Dendritic cell treated with granulocyte-macrophage colony-stimulating factor and Interleukin-4, amounts not matched to agents 40 ng/mL and 50 ng/mL, for 4 days (primary cell): Measurements from ENCODE around the gene IER3.
"Not testable (repeated sequence)": the region's sequence is repeated elsewhere in the genome, so short reads cannot be mapped to it uniquely, and the experiment has no call there.

Source experiments
- H3K27ac Mint-ChIP-seq: one replicate; pipeline ENCODE4 v1.8.0; 2022; ENCODE audit warnings: mild to moderate bottlenecking, mixed read lengths
- H3K27me3 Mint-ChIP-seq: one replicate; pipeline ENCODE4 v1.8.0; 2022; ENCODE audit warnings: mild to moderate bottlenecking, mixed read lengths
- H3K36me3 Mint-ChIP-seq: one replicate; pipeline ENCODE4 v1.8.0; 2022; ENCODE audit warnings: low read depth, mixed read lengths
- H3K4me1 Mint-ChIP-seq: one replicate; pipeline ENCODE4 v1.8.0; 2022; ENCODE audit warnings: low read depth, mixed read lengths
- H3K4me3 Mint-ChIP-seq: one replicate; pipeline ENCODE4 v1.8.0; 2022; ENCODE audit warnings: mild to moderate bottlenecking, moderate library complexity, mixed read lengths
- H3K9me3 Mint-ChIP-seq: one replicate; pipeline ENCODE4 v1.8.0; 2022; ENCODE audit warnings: mixed read lengths
- intact Hi-C: fragments of 100-400 bp; cut with micrococcal nuclease; formaldehyde crosslinking; loops from one replicate; pipeline ENCODE4 v1.15.0; 2022

IER3 gene

GRCh38 chr6:30727920-30728553, 16.3 kb downstream of the IER3 start:
- intact Hi-C loops = loop anchor here (5.0 to 10.0 kb wide), 2 partner anchors 149 to 243 kb away; partner anchors contain the start of gene HLA-E
- Mint-ChIP-seq H3K4me3 (no peak overlapping the region), H3K4me1 (peaks cover 43% of the 10 kb centered on the region), H3K9me3 (no peaks in the 10 kb centered on the region), H3K27me3 (no peaks in the 10 kb centered on the region), H3K36me3 (peaks cover 92% of the 10 kb centered on the region), H3K27ac (peak overlapping the region; percentile 51)

- H3K27ac Mint-ChIP-seq = no peak overlapping the region
- peaks cover 56% of the 10 kb centered on the region for H3K4me1 Mint-ChIP-seq
- H3K4me3 Mint-ChIP-seq = no peak overlapping the region
- no peaks in the 10 kb centered on the region for H3K9me3 Mint-ChIP-seq
- peaks cover 92% of the 10 kb centered on the region for H3K36me3 Mint-ChIP-seq
- intact Hi-C loops = loop anchor here (5.0 to 10.0 kb wide), 2 partner anchors 151 to 242 kb away; partner anchors contain the start of gene HLA-E
- no peaks in the 10 kb centered on the region for H3K27me3 Mint-ChIP-seq
Measured at GRCh38 chr6:30726506-30727413, 17.6 kb downstream of the IER3 start.

DNA sequence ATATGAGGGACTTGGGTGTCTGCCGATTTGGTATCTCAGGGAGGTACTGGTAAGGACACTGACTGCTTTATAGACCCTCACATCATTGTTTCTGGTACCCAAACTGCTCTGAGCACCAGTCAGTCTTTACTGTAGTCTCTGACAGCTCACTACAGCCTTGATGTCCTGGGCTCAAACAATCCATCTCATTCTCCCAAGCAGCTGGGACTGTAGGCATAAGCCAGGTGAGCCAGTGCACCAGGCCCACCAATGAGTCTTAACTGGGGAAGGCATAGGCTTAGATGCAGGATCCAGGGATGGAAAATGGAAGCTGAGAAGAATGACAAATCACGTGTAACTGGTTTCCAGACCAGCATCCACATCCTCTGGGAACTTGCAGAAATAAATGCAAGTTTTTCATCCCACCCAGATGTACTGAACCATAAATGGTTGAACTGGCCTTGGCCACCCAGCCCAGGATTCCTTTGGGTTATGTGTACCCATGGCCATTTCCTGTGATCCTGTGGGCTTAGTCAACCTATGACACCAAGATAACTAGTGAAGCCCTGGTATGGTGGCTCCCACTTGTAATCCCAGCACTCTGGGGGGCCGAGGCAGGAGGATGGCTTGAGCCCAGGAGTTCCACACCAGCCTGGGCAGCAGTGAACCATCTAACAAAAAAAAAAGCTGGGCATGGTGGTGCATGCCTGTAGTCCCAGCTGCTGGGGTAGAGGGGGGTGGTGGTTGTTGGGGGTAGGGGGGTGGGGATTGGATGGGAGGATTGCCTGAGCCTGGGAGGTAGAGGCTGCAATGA, 18.4 kb downstream of the IER3 start:
- Mint-ChIP-seq H3K27me3 (no peaks in the 10 kb centered on the region), H3K27ac (no peak overlapping the region), H3K9me3 (no peaks in the 10 kb centered on the region), H3K4me3 (no peak overlapping the region), H3K36me3 (peaks cover 94% of the 10 kb centered on the region), H3K4me1 (peaks cover 57% of the 10 kb centered on the region)
- intact Hi-C loops = loop anchor here (5.0 to 10.0 kb wide), 2 partner anchors 151 to 241 kb away; partner anchors contain the start of gene HLA-E

DNA sequence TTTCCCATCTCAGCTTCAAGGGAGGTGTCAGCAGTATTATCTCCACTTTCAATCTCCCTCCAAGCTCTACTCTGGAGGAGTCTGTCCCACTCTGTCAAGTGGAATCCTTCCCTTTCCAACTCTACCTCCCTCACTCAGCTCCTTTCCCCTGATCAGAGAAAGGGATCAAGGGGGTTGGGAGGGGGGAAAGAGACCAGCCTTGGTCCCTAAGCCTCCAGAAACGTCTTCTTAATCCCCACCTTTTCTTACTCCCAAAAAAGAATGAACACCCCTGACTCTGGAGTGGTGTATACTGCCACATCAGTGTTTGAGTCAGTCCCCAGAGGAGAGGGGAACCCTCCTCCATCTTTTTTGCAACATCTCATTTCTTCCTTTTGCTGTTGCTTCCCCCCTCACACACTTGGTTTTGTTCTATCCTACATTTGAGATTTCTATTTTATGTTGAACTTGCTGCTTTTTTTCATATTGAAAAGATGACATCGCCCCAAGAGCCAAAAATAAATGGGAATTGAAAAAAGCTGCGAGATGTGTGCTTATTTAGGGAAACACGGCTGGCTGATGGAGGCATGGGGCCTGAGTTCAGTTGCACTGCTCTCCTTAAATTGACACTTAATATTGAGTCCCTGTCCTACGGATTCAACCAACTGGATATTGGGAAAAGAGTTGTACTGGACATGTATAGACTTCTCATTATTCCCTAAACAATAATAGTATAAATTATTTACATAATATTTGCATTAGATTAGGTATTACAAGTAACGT, 19.3 kb downstream of the IER3 start:
- no peaks in the 10 kb centered on the region for H3K9me3 Mint-ChIP-seq
- peak overlapping the region; percentile 60 for H3K27ac Mint-ChIP-seq
- H3K4me3 Mint-ChIP-seq = no peak overlapping the region
- H3K4me1 Mint-ChIP-seq = peaks cover 49% of the 10 kb centered on the region
- intact Hi-C loops = loop anchor here (5.0 to 10.0 kb wide), 2 partner anchors 152 to 240 kb away; partner anchors contain the start of gene HLA-E
- no peaks in the 10 kb centered on the region for H3K27me3 Mint-ChIP-seq
- peaks cover 94% of the 10 kb centered on the region for H3K36me3 Mint-ChIP-seq

- intact Hi-C loops = loop anchor here (2.0 to 10.0 kb wide), 2 partner anchors 19 to 239 kb away; partner anchors contain the start of genes FLOT1 and HLA-E
- not testable (repeated sequence) for H3K9me3 Mint-ChIP-seq, H3K4me3 Mint-ChIP-seq, H3K27me3 Mint-ChIP-seq
- peak overlapping the region; percentile 11 for H3K27ac Mint-ChIP-seq
- H3K36me3 Mint-ChIP-seq = peaks cover 92% of the 10 kb centered on the region
- peaks cover 52% of the 10 kb centered on the region for H3K4me1 Mint-ChIP-seq
Measured at GRCh38 chr6:30723843-30724741, 20.3 kb downstream of the IER3 start.

DNA sequence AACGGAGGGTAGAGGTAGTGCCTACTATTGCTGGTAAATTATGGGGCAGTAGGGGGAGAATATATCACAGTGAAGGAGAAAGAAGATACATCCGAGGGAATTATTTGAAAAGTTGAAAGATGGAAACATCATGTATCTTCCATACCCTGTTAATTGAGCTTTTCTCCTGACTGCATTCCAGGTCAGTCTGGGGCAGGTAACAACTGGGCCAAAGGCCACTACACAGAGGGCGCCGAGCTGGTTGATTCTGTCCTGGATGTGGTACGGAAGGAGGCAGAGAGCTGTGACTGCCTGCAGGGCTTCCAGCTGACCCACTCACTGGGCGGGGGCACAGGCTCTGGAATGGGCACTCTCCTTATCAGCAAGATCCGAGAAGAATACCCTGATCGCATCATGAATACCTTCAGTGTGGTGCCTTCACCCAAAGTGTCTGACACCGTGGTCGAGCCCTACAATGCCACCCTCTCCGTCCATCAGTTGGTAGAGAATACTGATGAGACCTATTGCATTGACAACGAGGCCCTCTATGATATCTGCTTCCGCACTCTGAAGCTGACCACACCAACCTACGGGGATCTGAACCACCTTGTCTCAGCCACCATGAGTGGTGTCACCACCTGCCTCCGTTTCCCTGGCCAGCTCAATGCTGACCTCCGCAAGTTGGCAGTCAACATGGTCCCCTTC, 21.0 kb downstream of the IER3 start:
- H3K27me3 Mint-ChIP-seq, H3K4me3 Mint-ChIP-seq, H3K27ac Mint-ChIP-seq, H3K9me3 Mint-ChIP-seq: not testable (repeated sequence)
- Mint-ChIP-seq H3K4me1 (peaks cover 52% of the 10 kb centered on the region), H3K36me3 (peaks cover 84% of the 10 kb centered on the region)
- intact Hi-C loops = loop anchor here (2.0 to 10.0 kb wide), 2 partner anchors 20 to 238 kb away; partner anchors contain the start of genes FLOT1 and HLA-E

DNA sequence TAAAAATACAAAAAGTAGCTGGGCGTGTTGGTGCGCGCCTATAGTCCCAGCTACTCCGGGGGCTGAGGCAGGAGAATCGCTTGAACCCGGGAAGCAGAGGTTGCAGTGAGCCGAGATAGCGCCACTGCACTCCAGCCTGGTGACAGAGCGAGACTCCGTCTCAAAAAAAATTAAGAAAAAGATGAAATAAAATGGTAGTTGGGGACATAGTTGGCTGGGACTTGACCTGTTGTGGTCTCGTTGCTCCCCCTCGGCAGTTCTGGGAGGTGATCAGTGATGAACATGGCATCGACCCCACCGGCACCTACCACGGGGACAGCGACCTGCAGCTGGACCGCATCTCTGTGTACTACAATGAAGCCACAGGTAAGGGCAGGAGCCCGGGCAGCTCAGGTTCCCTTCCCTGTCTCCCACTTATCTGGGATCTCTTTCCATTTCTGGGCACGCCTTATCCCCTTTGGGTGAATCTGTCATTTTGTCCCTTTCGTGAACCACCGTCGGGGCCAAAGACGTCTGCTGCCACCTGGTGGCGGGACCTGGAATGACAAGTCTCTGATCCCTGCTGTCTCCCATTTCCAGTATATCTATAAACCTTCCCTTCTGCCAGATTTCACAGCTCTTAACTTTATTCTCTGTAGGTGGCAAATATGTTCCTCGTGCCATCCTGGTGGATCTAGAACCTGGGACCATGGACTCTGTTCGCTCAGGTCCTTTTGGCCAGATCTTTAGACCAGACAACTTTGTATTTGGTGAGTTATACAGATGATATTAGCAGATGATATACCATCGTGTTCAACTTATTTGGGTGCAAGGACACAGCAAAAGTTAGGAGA, 21.9 kb downstream of the IER3 start:
- Mint-ChIP-seq H3K4me1 (peaks cover 51% of the 10 kb centered on the region), H3K9me3 (no peaks in the 10 kb centered on the region), H3K27me3 (no peaks in the 10 kb centered on the region), H3K36me3 (peaks cover 76% of the 10 kb centered on the region), H3K27ac (peak overlapping the region; percentile 98), H3K4me3 (peak overlapping the region; percentile 87)
- intact Hi-C loops = loop anchor here (1.0 to 10.0 kb wide), 3 partner anchors 20 to 238 kb away; partner anchors contain the start of genes FLOT1 and HLA-E

GRCh38 chr6:30722025-30722279, 22.4 kb downstream of the IER3 start:
- H3K27ac Mint-ChIP-seq = peak overlapping the region; percentile 98
- not testable (repeated sequence) for H3K27me3 Mint-ChIP-seq, H3K9me3 Mint-ChIP-seq
- intact Hi-C loops = loop anchor here (1.0 to 10.0 kb wide), 3 partner anchors 21 to 237 kb away; partner anchors contain the start of genes FLOT1 and HLA-E
- H3K4me1 Mint-ChIP-seq = peaks cover 54% of the 10 kb centered on the region
- H3K4me3 Mint-ChIP-seq = peak overlapping the region; percentile 87
- peaks cover 75% of the 10 kb centered on the region for H3K36me3 Mint-ChIP-seq

DNA sequence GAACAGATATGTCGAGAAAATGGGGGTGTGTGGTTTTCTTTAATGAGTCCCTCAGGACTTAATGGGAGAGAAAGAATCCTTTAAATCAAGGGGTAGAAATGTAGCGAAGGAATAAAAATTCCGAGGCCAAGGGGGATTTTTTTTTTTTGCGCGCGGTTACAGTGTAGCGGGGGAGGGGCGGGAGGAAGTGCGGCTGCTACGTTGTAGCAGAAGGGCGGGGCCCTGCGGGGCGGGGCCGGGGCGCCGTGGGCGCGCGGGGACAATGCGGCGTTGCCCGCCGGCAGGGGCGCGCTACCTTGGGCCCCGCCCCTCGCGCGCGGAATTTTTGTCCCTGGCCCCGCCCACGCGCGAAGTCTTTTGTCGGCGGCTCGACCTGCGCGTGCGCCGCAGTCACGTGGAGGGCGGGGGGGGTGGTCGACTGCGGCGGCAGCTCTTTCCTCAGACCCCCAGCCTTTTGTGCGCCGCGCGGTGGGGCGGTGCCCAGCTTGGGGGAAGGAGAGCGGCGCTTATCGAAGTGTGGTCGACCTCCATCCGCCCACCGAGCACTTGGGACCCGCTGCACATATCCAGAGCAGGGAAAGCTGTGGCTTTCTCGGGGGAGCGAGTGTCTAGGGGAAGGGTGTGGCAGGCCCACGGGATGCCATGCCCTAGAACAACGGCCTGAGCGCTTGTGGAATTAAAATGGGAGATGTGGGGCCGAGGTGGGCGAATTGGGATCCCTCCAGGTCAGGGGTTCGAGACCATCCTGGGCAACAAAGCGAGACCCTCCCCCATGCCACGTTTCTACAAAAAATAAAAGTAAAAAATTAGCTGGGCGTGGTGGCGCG, 22.9 kb downstream of the IER3 start:
- peak overlapping the region; percentile 98 for H3K27ac Mint-ChIP-seq
- H3K4me3 Mint-ChIP-seq = peak overlapping the region; percentile 87
- no peaks in the 10 kb centered on the region for H3K9me3 Mint-ChIP-seq
- peaks cover 59% of the 10 kb centered on the region for H3K4me1 Mint-ChIP-seq
- H3K27me3 Mint-ChIP-seq = no peaks in the 10 kb centered on the region
- intact Hi-C loops = loop anchor here (1.0 to 10.0 kb wide), 3 partner anchors 21 to 237 kb away; partner anchors contain the start of genes FLOT1 and HLA-E
- H3K36me3 Mint-ChIP-seq = peaks cover 74% of the 10 kb centered on the region

DNA sequence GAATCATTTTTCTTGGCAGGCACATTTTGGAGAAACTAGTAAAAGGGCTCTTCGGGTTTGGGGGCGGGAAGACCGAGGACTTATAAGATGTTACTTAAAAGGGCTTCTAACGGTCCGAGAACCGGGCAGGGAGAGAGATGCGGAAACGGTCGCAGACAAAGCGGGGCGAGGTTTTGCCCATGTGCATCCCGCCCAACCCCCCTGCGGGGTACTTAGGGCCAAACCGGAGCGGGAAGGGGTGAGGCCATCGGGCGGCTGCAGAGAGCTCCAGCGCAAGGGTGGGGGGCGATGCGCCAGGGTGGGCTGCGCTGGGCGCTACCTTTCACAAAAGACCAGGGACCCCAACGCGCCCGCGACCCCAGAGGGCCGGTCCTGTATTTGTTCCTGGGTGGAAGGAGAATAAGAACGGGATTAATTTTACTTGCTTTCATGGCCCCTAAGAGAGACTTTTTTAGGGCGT, 23.6 kb downstream of the IER3 start:
- peaks cover 68% of the 10 kb centered on the region for H3K36me3 Mint-ChIP-seq
- peaks cover 66% of the 10 kb centered on the region for H3K4me1 Mint-ChIP-seq
- H3K4me3 Mint-ChIP-seq = peak overlapping the region; percentile 87
- intact Hi-C loops = loop anchor here (1.0 to 10.0 kb wide), 2 partner anchors 103 to 236 kb away; partner anchors contain the start of genes HLA-E, MRPS18B and PPP1R10
- no peaks in the 10 kb centered on the region for H3K9me3 Mint-ChIP-seq
- H3K27me3 Mint-ChIP-seq = no peaks in the 10 kb centered on the region
- peak overlapping the region; percentile 98 for H3K27ac Mint-ChIP-seq
